Large intestine (tissue), 12 donors: ENCODE measurements around the gene C3orf62. TPM values are rescaled to one million over a fixed set of nuclear protein-coding genes. Genes with fewer than 3 reads are reported as not detected.
A peak's percentile ranks its signal among the peaks of the same experiment; 100 is the strongest.

Experiments
- DNase-seq, 2 donors: peaks; one replicate each; pipeline versions ENCODE4 v3.0.0 to v3.0.0-alpha.2; 2013
- H3K27ac ChIP-seq: one replicate; pipeline ENCODE4 v1.5.1; 2013; ENCODE audit warnings: low read length
- H3K27me3 ChIP-seq: 2 replicates; pipeline ENCODE4 v1.6.1; 2013; ENCODE audit warnings: low read length; ENCODE audit not compliant: control insufficient read depth, insufficient read depth
- H3K36me3 ChIP-seq: 2 replicates; pipeline ENCODE4 v1.6.1; 2013; ENCODE audit warnings: low read length; ENCODE audit not compliant: control insufficient read depth, insufficient read depth
- H3K4me1 ChIP-seq: one replicate; pipeline ENCODE4 v1.6.1; 2013; ENCODE audit warnings: low read length; ENCODE audit not compliant: control insufficient read depth, insufficient read depth
- H3K4me3 ChIP-seq: one replicate; pipeline ENCODE4 v1.5.1; 2013; ENCODE audit warnings: low read length
- H3K9me3 ChIP-seq: one replicate; pipeline ENCODE4 v1.6.1; 2013; ENCODE audit warnings: mild to moderate bottlenecking, low read depth, low read length, moderate library complexity; ENCODE audit not compliant: control insufficient read depth
- WGBS: methylation state at CpG from one replicate; pipeline ENCODE4 v1.1.5; 2013; ENCODE audit warnings: low lambda C conversion rate; ENCODE audit not compliant: insufficient coverage; 5-methylcytosine and 5-hydroxymethylcytosine counted together
- long read RNA-seq, 11 donors: transcript quantifications; one replicate each; lab custom pipeline, GENCODE V29; 2026
- polyA plus RNA-seq: library from polyadenylated mRNA; unstranded; fragments of 120-200 nt; gene quantifications from one replicate; pipeline ENCODE4 v1.2.1, GENCODE V29; 2013

The C3orf62 gene
- 9.5 TPM for polyA plus RNA-seq
- long read RNA-seq, donor 1, full-length matches to known transcripts, result 2 of 2 reads
- long read RNA-seq, donor 1, partial matches to known transcripts, result 0 of 2 reads
- long read RNA-seq, donor 1, other reads (novel, unspliced or antisense), result 0 of 2 reads
- long read RNA-seq, donor 2, full-length matches to known transcripts, result 5 of 5 reads
- long read RNA-seq, donor 2, partial matches to known transcripts, result 0 of 5 reads
- long read RNA-seq, donor 2, other reads (novel, unspliced or antisense), result 0 of 5 reads
- long read RNA-seq, donor 3, result 0 reads
- long read RNA-seq, donor 4, result 0 reads
- long read RNA-seq, donor 5, full-length matches to known transcripts, result 1 of 1 reads
- long read RNA-seq, donor 5, partial matches to known transcripts, result 0 of 1 reads
- long read RNA-seq, donor 5, other reads (novel, unspliced or antisense), result 0 of 1 reads
- long read RNA-seq, donor 6, full-length matches to known transcripts, result 3 of 3 reads
- long read RNA-seq, donor 6, partial matches to known transcripts, result 0 of 3 reads
- long read RNA-seq, donor 6, other reads (novel, unspliced or antisense), result 0 of 3 reads
- long read RNA-seq, donor 7, full-length matches to known transcripts, result 4 of 4 reads
- long read RNA-seq, donor 7, partial matches to known transcripts, result 0 of 4 reads
- long read RNA-seq, donor 7, other reads (novel, unspliced or antisense), result 0 of 4 reads
- long read RNA-seq, donor 8, full-length matches to known transcripts, result 4 of 4 reads
- long read RNA-seq, donor 8, partial matches to known transcripts, result 0 of 4 reads
- long read RNA-seq, donor 8, other reads (novel, unspliced or antisense), result 0 of 4 reads
- long read RNA-seq, donor 9, full-length matches to known transcripts, result 6 of 6 reads
- long read RNA-seq, donor 9, partial matches to known transcripts, result 0 of 6 reads
- long read RNA-seq, donor 9, other reads (novel, unspliced or antisense), result 0 of 6 reads
- long read RNA-seq, donor 10, result 0 reads
- long read RNA-seq, donor 11, full-length matches to known transcripts, result 2 of 2 reads
- long read RNA-seq, donor 11, partial matches to known transcripts, result 0 of 2 reads
- long read RNA-seq, donor 11, other reads (novel, unspliced or antisense), result 0 of 2 reads

- peak; percentile 58 to 83 for DNase-seq
- peaks cover 25% of the 10 kb centered on the region for H3K36me3 ChIP-seq
- no peaks in the 10 kb centered on the region for H3K27me3 ChIP-seq
- WGBS, result no CpG with 5 or more reads among the region's 51 CpGs
- peak within 1 kb of the TSS; percentile 67 for H3K27ac ChIP-seq
- H3K4me1 ChIP-seq, result peaks cover 15% of the 10 kb centered on the region
- no peaks in the 10 kb centered on the region for H3K9me3 ChIP-seq
- H3K4me3 ChIP-seq, result peak within 1 kb of the TSS; percentile 43
These were observed at the start of gene C3orf62 for GRCh38 chr3:49276475-49277382. Gene C3orf62 (minus strand): TSS chr3:49277232. CDS start chr3:49276872, 360 bp downstream.

- 100% methylated on average over 2 of the region's 7 CpGs for WGBS
- Histone ChIP-seq H3K9me3 (no peaks in the 10 kb centered on the region), H3K36me3 (peaks cover 79% of the 10 kb centered on the region), H3K4me3 (no peak overlapping the region), H3K27ac (no peak overlapping the region), H3K27me3 (no peaks in the 10 kb centered on the region), H3K4me1 (no peaks in the 10 kb centered on the region)
- no peak for DNase-seq
These were observed 47.7 kb upstream of the C3orf62 start for GRCh38 chr3:49324768-49325167.

GRCh38 chr3:49316696-49317457, 39.8 kb upstream of the C3orf62 start:
- WGBS, result 100% methylated on average over 2 of the region's 16 CpGs
- Histone ChIP-seq H3K27me3 (no peaks in the 10 kb centered on the region), H3K4me3 (no peak overlapping the region), H3K4me1 (no peaks in the 10 kb centered on the region), H3K36me3 (peaks cover 52% of the 10 kb centered on the region), H3K9me3 (no peaks in the 10 kb centered on the region), H3K27ac (no peak overlapping the region)
- DNase-seq, result no peak

GRCh38 chr3:49313896-49314688, 37.1 kb upstream of the C3orf62 start:
- DNase-seq, result no peak
- Histone ChIP-seq H3K4me1 (no peaks in the 10 kb centered on the region), H3K36me3 (peaks cover 54% of the 10 kb centered on the region), H3K4me3 (no peak overlapping the region), H3K27ac (no peak overlapping the region), H3K27me3 (no peaks in the 10 kb centered on the region), H3K9me3 (no peaks in the 10 kb centered on the region)
- no CpG with 5 or more reads among the region's 1 CpG for WGBS

- Histone ChIP-seq H3K27ac (no peak overlapping the region), H3K27me3 (no peaks in the 10 kb centered on the region), H3K4me3 (no peak overlapping the region), H3K4me1 (no peaks in the 10 kb centered on the region), H3K36me3 (peaks cover 53% of the 10 kb centered on the region), H3K9me3 (no peaks in the 10 kb centered on the region)
- 100% methylated on average over 1 of the region's 3 CpGs for WGBS
- no peak for DNase-seq
These were observed 34.3 kb upstream of the C3orf62 start for GRCh38 chr3:49311283-49311682.

GRCh38 chr3:49310677-49311076, 33.6 kb upstream of the C3orf62 start:
- no peaks in the 10 kb centered on the region for H3K9me3 ChIP-seq
- H3K27ac ChIP-seq, result no peak overlapping the region
- no peak for DNase-seq
- H3K27me3 ChIP-seq, result no peaks in the 10 kb centered on the region
- no CpG with 5 or more reads among the region's 1 CpG for WGBS
- H3K4me1 ChIP-seq, result no peaks in the 10 kb centered on the region
- peaks cover 56% of the 10 kb centered on the region for H3K36me3 ChIP-seq
- H3K4me3 ChIP-seq, result no peak overlapping the region

GRCh38 chr3:49305608-49306007, 28.6 kb upstream of the C3orf62 start:
- H3K36me3 ChIP-seq, result peaks cover 67% of the 10 kb centered on the region
- no peak for DNase-seq
- H3K4me3 ChIP-seq, result no peak overlapping the region
- WGBS, result 100% methylated on average over 1 of the region's 5 CpGs
- H3K27me3 ChIP-seq, result no peaks in the 10 kb centered on the region
- H3K27ac ChIP-seq, result no peak overlapping the region
- no peaks in the 10 kb centered on the region for H3K9me3 ChIP-seq
- no peaks in the 10 kb centered on the region for H3K4me1 ChIP-seq

- no peaks in the 10 kb centered on the region for H3K4me1 ChIP-seq
- no peaks in the 10 kb centered on the region for H3K9me3 ChIP-seq
- H3K27me3 ChIP-seq, result no peaks in the 10 kb centered on the region
- peaks cover 76% of the 10 kb centered on the region for H3K36me3 ChIP-seq
- no peak overlapping the region for H3K27ac ChIP-seq
- DNase-seq, result no peak
- H3K4me3 ChIP-seq, result no peak overlapping the region
- no CpG with 5 or more reads among the region's 1 CpG for WGBS
These were observed 25.6 kb upstream of the C3orf62 start for GRCh38 chr3:49302613-49303012.

GRCh38 chr3:49300595-49300994, 23.6 kb upstream of the C3orf62 start:
- H3K36me3 ChIP-seq, result peaks cover 75% of the 10 kb centered on the region
- H3K27me3 ChIP-seq, result no peaks in the 10 kb centered on the region
- H3K9me3 ChIP-seq, result no peaks in the 10 kb centered on the region
- no peak overlapping the region for H3K27ac ChIP-seq
- no CpG with 5 or more reads among the region's 3 CpGs for WGBS
- no peaks in the 10 kb centered on the region for H3K4me1 ChIP-seq
- DNase-seq, result no peak
- no peak overlapping the region for H3K4me3 ChIP-seq
